Parathyroid adenoma (tissue), 2 donors: ENCODE measurements around the gene HECW1.
"Not testable (repeated sequence)": the region's sequence is repeated elsewhere in the genome, so short reads cannot be mapped to it uniquely, and the experiment has no call there.

Experiments used
- H2AFZ ChIP-seq: fragments of 300-600 bp; sonication (generic); one replicate; pipeline ENCODE4 v1.7.0; 2017; ENCODE audit warnings: antibody characterized with exemption, mild to moderate bottlenecking
- H3K27ac ChIP-seq: fragments of 300-600 bp; sonication (generic); one replicate; pipeline ENCODE4 v1.7.0; 2017
- H3K27me3 ChIP-seq: fragments of 300-600 bp; sonication (generic); one replicate; pipeline ENCODE4 v1.7.0; 2017; ENCODE audit warnings: low read length; ENCODE audit not compliant: control insufficient read depth, insufficient read depth
- H3K36me3 ChIP-seq: fragments of 300-600 bp; sonication (generic); one replicate; pipeline ENCODE4 v1.7.0; 2017; ENCODE audit warnings: low read length; ENCODE audit not compliant: control insufficient read depth, insufficient read depth
- H3K4me1 ChIP-seq: fragments of 300-600 bp; sonication (generic); one replicate; pipeline ENCODE4 v1.7.0; 2017; ENCODE audit warnings: control low read depth
- H3K4me2 ChIP-seq: fragments of 300-600 bp; sonication (generic); one replicate; pipeline ENCODE4 v1.7.0; 2017; ENCODE audit warnings: low read length
- H3K4me3 ChIP-seq: fragments of 300-600 bp; sonication (generic); one replicate; pipeline ENCODE4 v1.7.0; 2017; ENCODE audit warnings: low read depth, low read length
- H3K79me2 ChIP-seq: fragments of 300-600 bp; sonication (generic); one replicate; pipeline ENCODE4 v1.7.0; 2017; ENCODE audit warnings: control low read depth
- H3K9ac ChIP-seq: fragments of 300-600 bp; sonication (generic); one replicate; pipeline ENCODE4 v1.7.0; 2017; ENCODE audit warnings: mild to moderate bottlenecking
- H3K9me3 ChIP-seq: fragments of 300-600 bp; sonication (generic); one replicate; pipeline ENCODE4 v1.7.0; 2017; ENCODE audit warnings: low read length; ENCODE audit not compliant: control insufficient read depth
- CTCF ChIP-seq: fragments of 300-600 bp; sonication (generic); IDR thresholded peaks from one replicate; pipeline ENCODE4 v1.7.0; 2017; ENCODE audit warnings: antibody characterized with exemption, mild to moderate bottlenecking
- donor health status: primary hyperparathyroidism.

The HECW1 gene

DNA sequence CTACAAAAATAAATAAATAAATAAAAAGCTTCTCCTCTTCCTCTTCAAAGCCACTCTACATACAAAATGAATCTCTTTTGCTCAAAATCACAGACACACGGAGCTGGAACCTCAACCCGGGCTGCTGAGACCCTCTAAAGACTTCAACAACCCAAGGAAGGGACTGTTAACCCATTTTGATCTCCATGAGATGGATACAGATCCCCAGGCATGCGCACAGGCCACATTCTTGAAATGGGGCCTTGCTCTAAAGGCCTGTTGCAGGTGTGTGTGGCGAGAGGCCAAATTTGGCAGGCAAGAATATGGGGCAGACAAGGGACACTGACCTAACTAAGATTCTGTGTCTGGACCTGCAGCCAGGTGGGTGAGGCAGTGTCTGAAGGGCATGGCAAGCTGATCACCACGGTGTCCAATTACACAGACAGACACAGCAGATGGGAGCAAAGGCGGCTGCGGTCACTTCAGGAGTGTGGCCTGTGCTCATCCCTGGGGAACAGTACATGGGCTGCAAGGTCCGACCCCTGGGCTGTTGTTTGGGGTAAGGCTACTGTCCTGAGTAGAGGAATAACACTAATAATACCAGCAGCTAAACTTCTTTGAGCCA lies 219.8 kb downstream of the HECW1 start:
- no peak for TF ChIP-seq CTCF
- Histone ChIP-seq H3K9me3 (no peaks in the 10 kb centered on the region), H3K79me2 (no peaks in the 10 kb centered on the region)

GRCh38 chr7:43337191-43337590 lies 224.7 kb downstream of the HECW1 start:
- H2AFZ ChIP-seq: no peak overlapping the region
- H3K36me3 ChIP-seq: no peaks in the 10 kb centered on the region
- H3K4me1 ChIP-seq: no peaks in the 10 kb centered on the region
- H3K4me2 ChIP-seq: no peak overlapping the region
- no peak for TF ChIP-seq CTCF
- H3K27ac ChIP-seq: no peak overlapping the region
- H3K9me3 ChIP-seq: no peaks in the 10 kb centered on the region
- H3K27me3 ChIP-seq: no peaks in the 10 kb centered on the region
- no peaks in the 10 kb centered on the region for H3K79me2 ChIP-seq
- H3K4me3 ChIP-seq: no peak overlapping the region
- H3K9ac ChIP-seq: no peak overlapping the region

More for the DNA sequence above, 219.8 kb downstream of the HECW1 start:
- no peaks in the 10 kb centered on the region for H3K27me3 ChIP-seq
- H3K36me3 ChIP-seq: no peaks in the 10 kb centered on the region
- H2AFZ ChIP-seq: no peak overlapping the region
- no peaks in the 10 kb centered on the region for H3K4me1 ChIP-seq
- H3K9ac ChIP-seq: no peak overlapping the region
- H3K27ac ChIP-seq: no peak overlapping the region
- no peak overlapping the region for H3K4me3 ChIP-seq
- no peak overlapping the region for H3K4me2 ChIP-seq

GRCh38 chr7:43337811-43338210 lies 225.4 kb downstream of the HECW1 start:
- Histone ChIP-seq H2AFZ (no peak overlapping the region), H3K36me3 (no peaks in the 10 kb centered on the region), H3K4me1 (no peaks in the 10 kb centered on the region), H3K9me3 (no peaks in the 10 kb centered on the region), H3K27me3 (no peaks in the 10 kb centered on the region), H3K79me2 (no peaks in the 10 kb centered on the region), H3K9ac (no peak overlapping the region), H3K27ac (no peak overlapping the region), H3K4me3 (no peak overlapping the region), H3K4me2 (no peak overlapping the region)
- no peak for TF ChIP-seq CTCF

DNA sequence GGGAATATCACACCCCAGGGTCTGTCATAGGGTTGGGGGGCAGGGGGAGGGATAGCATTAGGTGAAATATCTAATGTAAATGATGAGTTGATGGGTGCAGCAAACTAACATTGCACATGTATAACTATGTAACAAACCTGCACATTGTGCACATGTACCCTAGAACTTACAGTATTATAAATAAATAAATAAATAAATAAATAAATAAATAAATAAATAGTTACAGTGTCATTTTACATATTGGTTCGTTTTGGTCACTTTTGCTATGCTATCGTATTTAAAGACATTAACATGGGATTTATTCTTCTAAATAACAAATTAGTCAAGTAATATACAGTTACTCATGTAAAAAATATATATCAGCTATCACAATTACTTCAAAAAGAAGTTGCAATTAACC lies 228.7 kb downstream of the HECW1 start:
- Histone ChIP-seq H3K27me3 (no peaks in the 10 kb centered on the region), H3K79me2 (no peaks in the 10 kb centered on the region), H3K4me1 (no peaks in the 10 kb centered on the region), H2AFZ (no peak overlapping the region), H3K9me3 (no peaks in the 10 kb centered on the region), H3K36me3 (no peaks in the 10 kb centered on the region), H3K4me2 (no peak overlapping the region), H3K4me3 (no peak overlapping the region), H3K9ac (no peak overlapping the region), H3K27ac (no peak overlapping the region)
- no peak for TF ChIP-seq CTCF

GRCh38 chr7:43343417-43343816 lies 231.0 kb downstream of the HECW1 start:
- H3K79me2 ChIP-seq, H3K27ac ChIP-seq, H3K9ac ChIP-seq, H3K9me3 ChIP-seq, H2AFZ ChIP-seq, H3K4me2 ChIP-seq, H3K27me3 ChIP-seq, H3K4me3 ChIP-seq, H3K36me3 ChIP-seq, H3K4me1 ChIP-seq: not testable (repeated sequence)

- not testable (repeated sequence) for H3K9me3 ChIP-seq, H3K79me2 ChIP-seq, H3K4me3 ChIP-seq, H2AFZ ChIP-seq, H3K4me2 ChIP-seq, H3K27me3 ChIP-seq, H3K9ac ChIP-seq, H3K36me3 ChIP-seq, H3K27ac ChIP-seq, H3K4me1 ChIP-seq
Measured at GRCh38 chr7:43345696-43346095, 233.2 kb downstream of the HECW1 start.
